IMR-90 (cell line): ENCODE measurements around the gene CDH2. TPM values are rescaled to one million over a fixed set of nuclear protein-coding genes. Genes with fewer than 3 reads are reported as not detected.

ENCODE experiments used
- ATAC-seq: fragments of 200-7000 bp; cut with Tn5 transposase; 2 replicates; pipeline ENCODE4 v1.9.1; 2020; ENCODE audit warnings: low read depth, mild to moderate bottlenecking, moderate library complexity
- BruUV-seq: library from RNA; stranded (reverse); fragments of 400-500 nt; replicated peaks from 2 replicates; lab custom pipeline; 2021; lab: Mats Ljungman, UMichigan
- CTCF ChIA-PET: fragments of 300-600 bp; formaldehyde crosslinking; extraction: SDS; loops from one replicate; lab custom pipeline; 2021; ENCODE audit warnings: antibody characterized with exemption; lab: Yijun Ruan, JAX
- POLR2A ChIA-PET: fragments of 300-600 bp; sonication (Branson Sonifier 250); formaldehyde crosslinking; loops from one replicate; lab custom pipeline; 2022; ENCODE audit warnings: antibody characterized with exemption; ENCODE audit not compliant: unreplicated experiment; lab: Charles Lee
- DNase-seq: peaks from one replicate; pipeline ENCODE4 v3.0.0; 2013
- H2AFZ ChIP-seq: replicated peaks from 2 replicates; pipeline ENCODE3; 2013; ENCODE audit warnings: low read length, mild to moderate bottlenecking; ENCODE audit not compliant: poor library complexity
- H2AK5ac ChIP-seq: 2 replicates; pipeline ENCODE4 v1.6.1; 2013; ENCODE audit warnings: low read depth, low read length, inconsistent platforms
- H2AK9ac ChIP-seq: replicated peaks from 2 replicates; pipeline ENCODE3; 2013; ENCODE audit warnings: mild to moderate bottlenecking, low read depth, low read length, moderate library complexity; ENCODE audit not compliant: poor library complexity
- H2BK120ac ChIP-seq: 2 replicates; pipeline ENCODE4 v1.6.1; 2013; ENCODE audit warnings: low read depth, low read length, inconsistent platforms
- H2BK15ac ChIP-seq: 3 replicates; pipeline ENCODE4 v1.6.1; 2013; ENCODE audit warnings: low read depth, low read length, inconsistent platforms
- H2BK20ac ChIP-seq: 2 replicates; pipeline ENCODE4 v1.6.1; 2013; ENCODE audit warnings: low read depth, mild to moderate bottlenecking, inconsistent platforms, low read length, moderate library complexity
- H2BK5ac ChIP-seq: 2 replicates; pipeline ENCODE4 v1.6.1; 2013; ENCODE audit warnings: mild to moderate bottlenecking, low read depth, low read length, inconsistent platforms; ENCODE audit not compliant: poor library complexity, severe bottlenecking
- H3K14ac ChIP-seq: replicated peaks from 2 replicates; pipeline ENCODE4 v1.6.1; 2013; ENCODE audit warnings: low read depth, low read length, inconsistent platforms
- H3K18ac ChIP-seq: 2 replicates; pipeline ENCODE4 v1.6.1; 2013; ENCODE audit warnings: low read depth, low read length, control low read depth
- H3K23ac ChIP-seq: 2 replicates; pipeline ENCODE4 v1.6.1; 2013; ENCODE audit warnings: low read depth, low read length, inconsistent platforms
- H3K27ac ChIP-seq: 2 replicates; pipeline ENCODE4 v1.5.1; 2013; ENCODE audit warnings: mild to moderate bottlenecking, control low read depth, low read length; ENCODE audit not compliant: insufficient read depth
- H3K27me3 ChIP-seq: 2 replicates; pipeline ENCODE4 v1.6.1; 2013; ENCODE audit warnings: low read length; ENCODE audit not compliant: control insufficient read depth, insufficient read depth
- H3K36me3 ChIP-seq: 2 replicates; pipeline ENCODE4 v1.6.1; 2013; ENCODE audit warnings: low read length, mixed read lengths; ENCODE audit not compliant: control insufficient read depth, insufficient read depth
- H3K4ac ChIP-seq: 2 replicates; pipeline ENCODE4 v1.6.1; 2013; ENCODE audit warnings: low read depth, low read length, inconsistent platforms
- H3K4me1 ChIP-seq: 2 replicates; pipeline ENCODE4 v1.6.1; 2013; ENCODE audit warnings: low read length, mixed read lengths; ENCODE audit not compliant: control insufficient read depth, insufficient read depth
- H3K4me2 ChIP-seq: 2 replicates; pipeline ENCODE4 v1.6.1; 2013; ENCODE audit warnings: low read depth, mild to moderate bottlenecking, control low read depth, low read length, moderate library complexity
- H3K4me3 ChIP-seq: 2 replicates; pipeline ENCODE4 v1.5.1; 2013; ENCODE audit warnings: low read depth, mild to moderate bottlenecking, control low read depth, low read length, moderate library complexity; ENCODE audit not compliant: insufficient read depth
- H3K56ac ChIP-seq: 2 replicates; pipeline ENCODE4 v1.6.1; 2013; ENCODE audit warnings: low read length, inconsistent platforms; ENCODE audit not compliant: insufficient read depth; ENCODE audit errors: extremely low read depth
- H3K79me1 ChIP-seq, 2 experiments: 2 replicates each; pipeline ENCODE4 v1.6.1; 2013; ENCODE audit warnings: low read length in 2 of 2, inconsistent platforms in 1 of 2, low read depth in 1 of 2
- H3K9ac ChIP-seq: 2 replicates; pipeline ENCODE4 v1.6.1; 2013; ENCODE audit warnings: low read depth, low read length, control low read depth
- H3K9me1 ChIP-seq: 2 replicates; pipeline ENCODE4 v1.6.1; 2013; ENCODE audit warnings: low read length, inconsistent platforms; ENCODE audit not compliant: insufficient read depth
- H3K9me3 ChIP-seq: 2 replicates; pipeline ENCODE4 v1.6.1; 2013; ENCODE audit warnings: low read length; ENCODE audit not compliant: control insufficient read depth, insufficient read depth
- H4K20me1 ChIP-seq: 2 replicates; pipeline ENCODE4 v1.6.1; 2013; ENCODE audit warnings: low read length, inconsistent platforms; ENCODE audit not compliant: insufficient read depth
- H4K5ac ChIP-seq: 2 replicates; pipeline ENCODE4 v1.6.1; 2013; ENCODE audit warnings: mild to moderate bottlenecking, low read depth, low read length, control low read depth
- H4K8ac ChIP-seq, 2 experiments: 2 replicates each; pipeline ENCODE4 v1.6.1; 2013; ENCODE audit warnings: low read depth in 2 of 2, low read length in 2 of 2, control low read depth in 1 of 2, inconsistent platforms in 1 of 2
- H4K91ac ChIP-seq: 2 replicates; pipeline ENCODE4 v1.6.1; 2013; ENCODE audit warnings: low read depth, low read length, inconsistent platforms; ENCODE audit not compliant: insufficient read depth
- BHLHE40 ChIP-seq: fragments of 150-350 bp; IDR thresholded peaks from 2 replicates; pipeline ENCODE4 v1.6.1; 2016; ENCODE audit warnings: mild to moderate bottlenecking, low read depth, low read length
- CEBPB ChIP-seq: IDR thresholded peaks from 2 replicates; pipeline ENCODE4 v1.6.1; 2012; ENCODE audit warnings: low read depth, low read length, improper control_type of control experiment
- CHD1 ChIP-seq: IDR thresholded peaks from 2 replicates; pipeline ENCODE4 v1.6.1; 2012; ENCODE audit warnings: low read depth, low read length, improper control_type of control experiment
- CTCF ChIP-seq: conservative IDR thresholded peaks from 2 replicates; pipeline ENCODE4 v1.5.1; 2012; ENCODE audit warnings: mild to moderate bottlenecking, low read depth, low read length, improper control_type of control experiment
- FOS ChIP-seq: fragments of 150-350 bp; IDR thresholded peaks from 2 replicates; pipeline ENCODE4 v1.6.1; 2016; ENCODE audit warnings: low read depth, low read length
- MAFK ChIP-seq: IDR thresholded peaks from 2 replicates; pipeline ENCODE4 v1.6.1; 2012; ENCODE audit warnings: low read depth, low read length, improper control_type of control experiment
- MAZ ChIP-seq: IDR thresholded peaks from 2 replicates; pipeline ENCODE4 v1.6.1; 2012; ENCODE audit warnings: low read depth, mild to moderate bottlenecking, low read length, improper control_type of control experiment, moderate library complexity, borderline replicate concordance
- MXI1 ChIP-seq: IDR thresholded peaks from 2 replicates; pipeline ENCODE4 v1.6.1; 2012; ENCODE audit warnings: low read depth, mild to moderate bottlenecking, low read length, moderate library complexity, borderline replicate concordance
- POLR2A ChIP-seq: IDR thresholded peaks from 2 replicates; pipeline ENCODE4 v1.6.1; 2012; ENCODE audit warnings: mild to moderate bottlenecking, low read depth, low read length
- RAD21 ChIP-seq: IDR thresholded peaks from 2 replicates; pipeline ENCODE4 v1.6.1; 2012; ENCODE audit warnings: low read length, improper control_type of control experiment
- RCOR1 ChIP-seq: IDR thresholded peaks from 2 replicates; pipeline ENCODE4 v1.6.1; 2012; ENCODE audit warnings: mild to moderate bottlenecking, low read length, improper control_type of control experiment; ENCODE audit not compliant: insufficient replicate concordance
- RFX5 ChIP-seq: IDR thresholded peaks from 2 replicates; pipeline ENCODE4 v1.8.0; 2012; ENCODE audit warnings: low read depth, mild to moderate bottlenecking, low read length, moderate library complexity
- SMC3 ChIP-seq: fragments of 150-350 bp; IDR thresholded peaks from 2 replicates; pipeline ENCODE4 v1.6.1; 2016; ENCODE audit warnings: low read depth, mild to moderate bottlenecking, antibody characterized with exemption, low read length, moderate library complexity
- WGBS, 2 experiments: methylation state at CpG; one replicate each; pipeline versions ENCODE4 v1.1.5 to v1.1.7; 2013; ENCODE audit warnings: missing lambda C conversion rate in 2 of 2; ENCODE audit not compliant: insufficient read length in 1 of 2; ENCODE audit errors: extremely low coverage in 2 of 2; 5-methylcytosine and 5-hydroxymethylcytosine counted together
- dilution Hi-C: fragments of 300-500 bp; cut with HindIII; formaldehyde crosslinking; loops from one replicate; pipeline ENCODE4 v1.14.3; 2018; ENCODE audit warnings: low sequenced_read_pairs; ENCODE audit not compliant: unreplicated experiment
- in situ Hi-C: fragments of 300-500 bp; cut with MboI; formaldehyde crosslinking; loops from 3 replicates; pipeline ENCODE4 v1.14.3; 2019; ENCODE audit warnings: low sequenced_read_pairs, inconsistent platforms, mixed read lengths
- intact Hi-C: fragments of 100-400 bp; cut with micrococcal nuclease; formaldehyde crosslinking; loops from 2 replicates; pipeline ENCODE4 v1.10.0; 2022
- polyA plus RNA-seq, 3 experiments: library from polyadenylated mRNA; depleted of rRNA; stranded (reverse); fragments of >200 nt; gene quantifications; 2 replicates each; pipeline ENCODE4 v1.2.3, GENCODE V29; 2012; ENCODE audit warnings: low replicate concordance in 1 of 3
- total RNA-seq: library from RNA; depleted of rRNA; stranded (reverse); fragments of >200 nt; gene quantifications from 2 replicates; pipeline ENCODE4 v1.2.3, GENCODE V29; 2012
- TF ChIP-seq, protein P1 (sequence below): fragments of 150-350 bp; IDR thresholded peaks from 2 replicates; pipeline ENCODE4 v1.6.1; 2016; ENCODE audit warnings: low read depth, mild to moderate bottlenecking, low read length, moderate library complexity, borderline replicate concordance
- TF ChIP-seq, protein P2 (sequence below): fragments of 150-350 bp; IDR thresholded peaks from 2 replicates; pipeline ENCODE4 v1.6.1; 2017; ENCODE audit warnings: mild to moderate bottlenecking, antibody characterized with exemption, low read length, low read depth

Gene CDH2
- total and polyA plus RNA-seq, 2 of the 4 experiments (the other 2 are of a cell fraction) = 55.6 to 111 TPM

DNA sequence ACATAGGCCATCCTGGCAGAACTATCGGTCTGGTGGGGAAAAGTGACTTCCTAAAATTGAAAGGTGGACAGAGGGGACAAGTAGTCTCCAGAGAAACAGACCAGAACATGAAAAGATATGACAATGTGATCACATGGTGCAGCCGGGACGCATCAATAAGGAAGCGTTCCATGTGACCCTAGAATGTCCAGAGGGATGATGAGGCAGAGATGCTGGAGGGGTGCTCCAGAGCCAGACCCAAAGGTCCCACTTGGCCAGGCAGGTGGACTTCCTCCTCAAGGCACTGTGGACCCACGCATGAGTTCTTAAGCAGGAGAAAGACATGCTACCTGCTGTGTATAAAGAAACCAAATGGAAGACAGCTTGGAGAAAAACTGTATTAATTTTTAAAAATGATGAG, 50.2 kb downstream of the CDH2 start:
- no peak overlapping the region for H2BK5ac ChIP-seq
- BruUV-seq = no TSS peak
- H2BK20ac ChIP-seq = no peak overlapping the region
- H4K91ac ChIP-seq = peak overlapping the region; percentile 16; the same call in 1 of the 2 replicates
- no peak for DNase-seq
- H2AFZ ChIP-seq = peak overlapping the region; percentile 10
- no peaks in the 10 kb centered on the region for H3K9me3 ChIP-seq
- H4K8ac ChIP-seq = no peak overlapping the region
- H3K4me3 ChIP-seq = no peak overlapping the region
- no peak overlapping the region for H3K4me2 ChIP-seq
- WGBS, 2 experiments = no CpG with 5 or more reads among the region's 5 CpGs
- H3K23ac ChIP-seq = no peak overlapping the region; the same call in 1 of the 2 replicates
- no peak overlapping the region for H2AK9ac ChIP-seq
- H4K20me1 ChIP-seq = peaks cover 3% of the 10 kb centered on the region; the same call in 1 of the 2 replicates
- no peaks in the 10 kb centered on the region for H3K36me3 ChIP-seq
- no peak overlapping the region; the same call in 1 of the 2 replicates for H3K4ac ChIP-seq
- no peak overlapping the region for H3K18ac ChIP-seq
- dilution Hi-C loops (no loop called here), intact Hi-C loops (no loop called here), in situ Hi-C loops (no loop called here)
- no peak overlapping the region for H3K9ac ChIP-seq
- peaks cover 8% of the 10 kb centered on the region for H3K9me1 ChIP-seq
- H3K14ac ChIP-seq = no peak overlapping the region
- H3K27me3 ChIP-seq = no peaks in the 10 kb centered on the region
- H3K79me1 ChIP-seq = peaks cover 15 to 48% of the 10 kb centered on the region in 2 experiments
- no peak overlapping the region for H3K27ac ChIP-seq
- no peak overlapping the region for H2BK120ac ChIP-seq
- no peak overlapping the region for H2BK15ac ChIP-seq
- ChIA-PET CTCF (interaction anchor here (0.7 kb wide), 1 partner anchor 1118 kb away, joined by 3 read pairs; no protein-coding TSS in a partner anchor), POLR2A (no interaction called here)
- no peak for TF ChIP-seq SMC3
- TF ChIP-seq CEBPB = no peak
- no peak for TF ChIP-seq CHD1
- TF ChIP-seq CTCF = no peak
- TF ChIP-seq, protein P1, sequence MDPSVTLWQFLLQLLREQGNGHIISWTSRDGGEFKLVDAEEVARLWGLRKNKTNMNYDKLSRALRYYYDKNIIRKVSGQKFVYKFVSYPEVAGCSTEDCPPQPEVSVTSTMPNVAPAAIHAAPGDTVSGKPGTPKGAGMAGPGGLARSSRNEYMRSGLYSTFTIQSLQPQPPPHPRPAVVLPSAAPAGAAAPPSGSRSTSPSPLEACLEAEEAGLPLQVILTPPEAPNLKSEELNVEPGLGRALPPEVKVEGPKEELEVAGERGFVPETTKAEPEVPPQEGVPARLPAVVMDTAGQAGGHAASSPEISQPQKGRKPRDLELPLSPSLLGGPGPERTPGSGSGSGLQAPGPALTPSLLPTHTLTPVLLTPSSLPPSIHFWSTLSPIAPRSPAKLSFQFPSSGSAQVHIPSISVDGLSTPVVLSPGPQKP = no peak
- no peak for TF ChIP-seq MAZ
- TF ChIP-seq BHLHE40 = no peak
- no peak for TF ChIP-seq POLR2A
- TF ChIP-seq RCOR1 = no peak
- TF ChIP-seq MAFK = no peak
- TF ChIP-seq, protein P2, sequence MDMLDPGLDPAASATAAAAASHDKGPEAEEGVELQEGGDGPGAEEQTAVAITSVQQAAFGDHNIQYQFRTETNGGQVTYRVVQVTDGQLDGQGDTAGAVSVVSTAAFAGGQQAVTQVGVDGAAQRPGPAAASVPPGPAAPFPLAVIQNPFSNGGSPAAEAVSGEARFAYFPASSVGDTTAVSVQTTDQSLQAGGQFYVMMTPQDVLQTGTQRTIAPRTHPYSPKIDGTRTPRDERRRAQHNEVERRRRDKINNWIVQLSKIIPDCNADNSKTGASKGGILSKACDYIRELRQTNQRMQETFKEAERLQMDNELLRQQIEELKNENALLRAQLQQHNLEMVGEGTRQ = no peak
- no peak for TF ChIP-seq RFX5
- no peak for TF ChIP-seq MXI1
- TF ChIP-seq RAD21 = no peak
- no peak for TF ChIP-seq FOS
- peak overlapping the region; percentile 31; the same call in 1 of the 2 replicates for H4K5ac ChIP-seq
- peaks cover 5% of the 10 kb centered on the region; the same call in 1 of the 2 replicates for H3K4me1 ChIP-seq
- ATAC-seq = no peak
- H2AK5ac ChIP-seq = no peak overlapping the region
- H3K56ac ChIP-seq = no peak overlapping the region
